GM18520 (cell line): ENCODE measurements around the gene HIKESHI.
"Not testable (repeated sequence)": the region's sequence is repeated elsewhere in the genome, so short reads cannot be mapped to it uniquely, and the experiment has no call there.

ENCODE experiments used
- ATAC-seq: cut with Tn5 transposase; IDR thresholded peaks from one replicate; pipeline ENCODE4 v1.9.1; 2021; ENCODE audit not compliant: unreplicated experiment

HIKESHI gene

GRCh38 chr11:86292912-86293616 lies 9.0 kb upstream of the HIKESHI start:
- ATAC-seq: peak; percentile 55

GRCh38 chr11:86294026-86294425 lies 8.0 kb upstream of the HIKESHI start:
- ATAC-seq: no peak

GRCh38 chr11:86301742-86302091 lies 323 bp upstream of the HIKESHI start:
- no peak for ATAC-seq

GRCh38 chr11:86303257-86303656 lies 1.2 kb downstream of the HIKESHI start:
- ATAC-seq: no peak

GRCh38 chr11:86308710-86309109 lies 6.7 kb downstream of the HIKESHI start:
- ATAC-seq: not testable (repeated sequence)

- ATAC-seq: no peak
These were observed 11.8 kb downstream of the HIKESHI start for GRCh38 chr11:86313793-86314192.

- ATAC-seq: no peak
These were observed 12.6 kb downstream of the HIKESHI start for GRCh38 chr11:86314636-86315035.

- no peak for ATAC-seq
These were observed 33.2 kb downstream of the HIKESHI start for GRCh38 chr11:86335131-86335767.

GRCh38 chr11:86337227-86337626 lies 35.2 kb downstream of the HIKESHI start:
- ATAC-seq: no peak

- ATAC-seq: no peak
These were observed 39.3 kb downstream of the HIKESHI start for GRCh38 chr11:86341382-86341781.

- no peak for ATAC-seq
These were observed 44.5 kb downstream of the HIKESHI start for GRCh38 chr11:86346513-86346912.

- no peak for ATAC-seq
These were observed 53.2 kb downstream of the HIKESHI start for GRCh38 chr11:86355256-86355655.

GRCh38 chr11:86357412-86357811 lies 55.4 kb downstream of the HIKESHI start:
- ATAC-seq: not testable (repeated sequence)

GRCh38 chr11:86358720-86359119 lies 56.7 kb downstream of the HIKESHI start:
- ATAC-seq: no peak

GRCh38 chr11:86360775-86361395 lies 58.8 kb downstream of the HIKESHI start:
- no peak for ATAC-seq

GRCh38 chr11:86363424-86363823 lies 61.4 kb downstream of the HIKESHI start:
- no peak for ATAC-seq

GRCh38 chr11:86365546-86365945 lies 63.5 kb downstream of the HIKESHI start:
- ATAC-seq: no peak

- ATAC-seq: no peak
These were observed 67.6 kb downstream of the HIKESHI start for GRCh38 chr11:86369668-86370067.

GRCh38 chr11:86370171-86370570 lies 68.1 kb downstream of the HIKESHI start:
- ATAC-seq: no peak

GRCh38 chr11:86370922-86371594 lies 69.0 kb downstream of the HIKESHI start:
- no peak for ATAC-seq

- no peak for ATAC-seq
These were observed 70.0 kb downstream of the HIKESHI start for GRCh38 chr11:86372041-86372440.

GRCh38 chr11:86372586-86372985 lies 70.5 kb downstream of the HIKESHI start:
- no peak for ATAC-seq
